GM18867 (cell line): ENCODE data around the gene MYH14.
"Not testable (repeated sequence)": the region's sequence is repeated elsewhere in the genome, so short reads cannot be mapped to it uniquely, and the experiment has no call there.

Experiments used
- ATAC-seq: cut with Tn5 transposase; IDR thresholded peaks from one replicate; pipeline ENCODE4 v1.9.1; 2021; ENCODE audit warnings: mild to moderate bottlenecking, moderate library complexity; ENCODE audit not compliant: unreplicated experiment

MYH14 gene

GRCh38 chr19:50223439-50223716 lies 20.0 kb downstream of the MYH14 start:
- ATAC-seq: no peak

- no peak for ATAC-seq
Measured at GRCh38 chr19:50224986-50225747, 21.7 kb downstream of the MYH14 start.

GRCh38 chr19:50226536-50226935 lies 23.1 kb downstream of the MYH14 start:
- ATAC-seq: no peak

GRCh38 chr19:50228153-50228552 lies 24.7 kb downstream of the MYH14 start:
- ATAC-seq: not testable (repeated sequence)

- ATAC-seq: no peak
Measured at GRCh38 chr19:50230379-50231351, 27.2 kb downstream of the MYH14 start.

GRCh38 chr19:50231417-50231816 lies 28.0 kb downstream of the MYH14 start:
- ATAC-seq: not testable (repeated sequence)

- ATAC-seq: no peak
Measured at GRCh38 chr19:50231821-50232220, 28.4 kb downstream of the MYH14 start.

GRCh38 chr19:50232600-50232999 lies 29.2 kb downstream of the MYH14 start:
- ATAC-seq: no peak

- no peak for ATAC-seq
Measured at GRCh38 chr19:50233308-50233910, 30.0 kb downstream of the MYH14 start.

GRCh38 chr19:50237493-50237892 lies 34.1 kb downstream of the MYH14 start:
- not testable (repeated sequence) for ATAC-seq

- ATAC-seq: no peak
Measured at GRCh38 chr19:50238043-50238442, 34.6 kb downstream of the MYH14 start.

- no peak for ATAC-seq
Measured at GRCh38 chr19:50239921-50240590, 36.6 kb downstream of the MYH14 start.

GRCh38 chr19:50242581-50242980 lies 39.2 kb downstream of the MYH14 start:
- ATAC-seq: no peak

- no peak for ATAC-seq
Measured at GRCh38 chr19:50244695-50245094, 41.3 kb downstream of the MYH14 start.

- no peak for ATAC-seq
Measured at GRCh38 chr19:50248413-50248812, 45.0 kb downstream of the MYH14 start.

GRCh38 chr19:50248826-50249225 lies 45.4 kb downstream of the MYH14 start:
- ATAC-seq: no peak

- no peak for ATAC-seq
Measured at GRCh38 chr19:50249636-50250035, 46.2 kb downstream of the MYH14 start.

GRCh38 chr19:50250450-50251136 lies 47.2 kb downstream of the MYH14 start:
- ATAC-seq: no peak

GRCh38 chr19:50252111-50252886 lies 48.9 kb downstream of the MYH14 start:
- ATAC-seq: no peak

GRCh38 chr19:50252887-50253268 lies 49.5 kb downstream of the MYH14 start:
- no peak for ATAC-seq
